Activated T-helper 1 cell treated with Interleukin-2 at 50 U/mL for 16 hours (primary cell): ENCODE measurements around the gene WDR91.
"Not testable (repeated sequence)": the region's sequence is repeated elsewhere in the genome, so short reads cannot be mapped to it uniquely, and the experiment has no call there.

Experiments
- DNase-seq: peaks from one replicate; pipeline ENCODE4 v3.0.0-alpha.2; 2020; ENCODE audit warnings: low read depth

The WDR91 gene

GRCh38 chr7:135211179-135211945 lies at the start of gene WDR91:
TSS of gene WDR91 (minus strand) at chr7:135211526. CDS start at chr7:135211502, 24 bp downstream.
- DNase-seq = peak; percentile 97

- DNase-seq = no peak
These were observed 49.1 kb upstream of the WDR91 start for GRCh38 chr7:135260470-135260869.

DNA sequence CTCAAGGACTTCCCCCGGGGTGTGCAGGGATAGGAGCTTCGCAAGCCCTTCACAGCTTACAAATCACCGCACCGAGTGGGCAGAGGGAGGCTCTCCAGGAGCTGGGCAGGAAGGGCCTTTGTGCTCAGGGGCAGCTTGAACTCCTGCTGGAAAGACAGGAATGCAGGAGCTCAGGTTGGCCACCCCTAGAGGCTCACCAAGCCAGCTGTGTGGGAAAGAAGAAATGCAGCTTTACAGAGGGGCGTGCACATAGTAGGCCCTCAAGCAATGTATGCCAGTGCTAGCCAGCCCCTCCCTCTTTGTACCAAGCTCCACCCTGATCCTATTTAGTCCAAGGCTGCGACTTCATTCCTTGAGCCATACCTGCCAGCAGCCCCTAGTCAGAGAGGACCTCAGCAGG lies 48.4 kb upstream of the WDR91 start:
- no peak for DNase-seq

DNA sequence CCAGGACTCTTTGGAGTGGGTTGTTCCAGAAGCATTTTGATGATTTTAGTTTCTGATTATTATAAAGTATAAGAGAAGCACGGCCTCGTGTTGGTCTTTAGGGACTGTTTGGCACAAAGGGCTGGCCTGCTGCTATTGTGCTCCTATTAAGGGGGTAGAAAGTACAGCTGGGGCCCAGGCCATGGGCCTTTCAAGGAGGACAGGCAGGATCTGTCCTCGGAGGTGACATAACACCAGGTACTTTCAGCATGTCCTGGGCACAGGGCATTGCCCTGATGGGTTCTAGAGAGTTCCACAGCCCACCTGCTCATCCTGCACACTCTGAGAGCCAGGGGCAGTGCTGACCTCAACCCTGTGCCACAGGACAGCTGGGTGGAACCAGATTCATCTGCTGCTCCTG lies 47.3 kb upstream of the WDR91 start:
- no peak for DNase-seq

DNA sequence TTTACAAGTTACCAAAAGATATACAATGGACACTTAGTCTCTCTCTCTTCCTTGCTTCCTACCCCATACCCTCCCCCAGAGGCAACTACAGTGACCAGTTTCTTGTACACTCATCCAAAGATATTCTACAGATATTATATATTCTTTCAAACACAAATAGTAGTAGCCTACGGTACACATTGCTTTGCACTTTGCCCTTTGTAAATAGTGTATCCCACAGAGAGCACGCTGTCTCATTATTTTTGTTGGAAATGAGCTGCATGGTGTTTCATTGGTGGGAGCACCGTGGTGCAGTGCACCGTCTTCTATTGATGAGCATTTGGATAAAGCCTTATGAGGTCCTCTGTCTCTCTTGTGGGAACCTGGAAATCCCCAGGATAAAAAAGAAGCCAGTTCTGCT lies 46.5 kb upstream of the WDR91 start:
- no peak for DNase-seq

GRCh38 chr7:135253851-135254771 lies 42.8 kb upstream of the WDR91 start:
- DNase-seq = no peak

DNA sequence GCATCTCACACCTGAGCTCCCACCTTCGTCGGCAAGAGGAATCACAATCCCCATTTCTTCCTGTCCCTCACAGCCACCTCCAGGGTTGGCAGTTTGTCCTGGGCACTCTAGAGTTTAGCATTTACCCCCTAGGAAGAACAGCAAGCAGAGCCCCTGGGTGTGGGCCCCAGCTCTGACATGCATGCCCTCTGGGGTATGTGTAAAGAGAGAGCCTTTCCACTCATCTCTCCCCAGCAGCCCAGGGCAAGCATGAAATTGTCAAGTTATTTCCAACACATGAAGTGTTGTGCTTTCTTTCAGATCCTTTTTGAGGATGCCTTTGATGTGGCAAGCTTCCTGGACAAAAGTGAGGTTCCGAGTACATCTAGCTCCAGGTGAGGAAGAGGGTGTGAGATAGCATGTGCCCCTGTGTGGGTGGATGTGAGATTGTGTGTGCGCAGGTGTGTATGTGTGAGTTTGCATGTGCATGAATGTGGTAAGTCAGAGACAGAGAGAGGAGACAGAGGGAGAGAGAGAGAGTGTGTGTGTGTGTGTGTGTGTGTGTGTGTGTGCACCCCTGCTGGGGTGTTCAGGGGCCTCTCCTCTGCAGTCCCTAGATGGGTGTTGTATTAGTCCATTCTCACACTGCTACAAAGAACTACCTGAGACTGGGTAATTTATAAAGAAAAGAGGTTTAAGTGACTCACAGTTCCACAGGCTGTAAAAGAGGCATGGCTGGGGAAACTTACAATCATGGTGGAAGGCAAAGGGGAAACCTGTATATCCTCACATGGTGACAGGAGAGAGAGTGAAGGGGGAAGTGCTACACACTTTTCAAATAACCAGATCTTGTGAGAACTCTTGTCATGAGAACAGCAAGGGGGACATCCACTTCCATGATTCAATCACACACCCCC lies 40.4 kb upstream of the WDR91 start:
- DNase-seq = no peak

GRCh38 chr7:135248546-135248945 lies 37.2 kb upstream of the WDR91 start:
- no peak for DNase-seq

- no peak for DNase-seq
These were observed 36.6 kb upstream of the WDR91 start for GRCh38 chr7:135247746-135248471.

DNA sequence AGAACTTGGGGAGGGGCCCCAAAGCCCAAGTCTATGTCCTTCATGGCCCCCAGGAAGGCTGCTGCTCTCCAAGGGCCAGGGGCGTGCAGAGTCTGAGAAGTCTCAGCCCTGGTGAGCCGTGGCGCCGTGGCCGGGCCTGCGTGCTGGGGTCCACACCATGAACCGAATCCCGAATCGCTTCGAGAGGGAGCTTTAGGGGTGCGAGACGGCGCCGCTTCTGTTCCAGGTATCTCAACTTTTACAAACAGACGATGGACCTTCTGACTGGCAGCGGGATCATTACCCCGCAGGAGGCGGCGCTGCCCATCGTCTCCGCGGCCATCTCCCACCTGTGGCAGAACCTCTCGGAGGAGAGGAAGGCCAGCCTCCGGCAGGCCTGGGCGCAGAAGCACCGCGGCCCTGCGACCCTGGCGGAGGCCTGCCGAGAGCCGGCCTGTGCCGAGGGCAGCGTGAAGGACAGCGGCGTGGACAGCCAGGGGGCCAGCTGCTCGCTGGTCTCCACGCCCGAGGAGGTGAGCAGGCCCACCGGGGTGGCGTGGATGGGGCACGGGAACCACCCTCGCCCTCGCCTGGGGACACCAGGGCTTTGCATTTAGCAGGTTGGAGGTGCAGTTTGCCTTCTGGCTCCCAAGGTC lies 35.0 kb upstream of the WDR91 start:
- no peak for DNase-seq

DNA sequence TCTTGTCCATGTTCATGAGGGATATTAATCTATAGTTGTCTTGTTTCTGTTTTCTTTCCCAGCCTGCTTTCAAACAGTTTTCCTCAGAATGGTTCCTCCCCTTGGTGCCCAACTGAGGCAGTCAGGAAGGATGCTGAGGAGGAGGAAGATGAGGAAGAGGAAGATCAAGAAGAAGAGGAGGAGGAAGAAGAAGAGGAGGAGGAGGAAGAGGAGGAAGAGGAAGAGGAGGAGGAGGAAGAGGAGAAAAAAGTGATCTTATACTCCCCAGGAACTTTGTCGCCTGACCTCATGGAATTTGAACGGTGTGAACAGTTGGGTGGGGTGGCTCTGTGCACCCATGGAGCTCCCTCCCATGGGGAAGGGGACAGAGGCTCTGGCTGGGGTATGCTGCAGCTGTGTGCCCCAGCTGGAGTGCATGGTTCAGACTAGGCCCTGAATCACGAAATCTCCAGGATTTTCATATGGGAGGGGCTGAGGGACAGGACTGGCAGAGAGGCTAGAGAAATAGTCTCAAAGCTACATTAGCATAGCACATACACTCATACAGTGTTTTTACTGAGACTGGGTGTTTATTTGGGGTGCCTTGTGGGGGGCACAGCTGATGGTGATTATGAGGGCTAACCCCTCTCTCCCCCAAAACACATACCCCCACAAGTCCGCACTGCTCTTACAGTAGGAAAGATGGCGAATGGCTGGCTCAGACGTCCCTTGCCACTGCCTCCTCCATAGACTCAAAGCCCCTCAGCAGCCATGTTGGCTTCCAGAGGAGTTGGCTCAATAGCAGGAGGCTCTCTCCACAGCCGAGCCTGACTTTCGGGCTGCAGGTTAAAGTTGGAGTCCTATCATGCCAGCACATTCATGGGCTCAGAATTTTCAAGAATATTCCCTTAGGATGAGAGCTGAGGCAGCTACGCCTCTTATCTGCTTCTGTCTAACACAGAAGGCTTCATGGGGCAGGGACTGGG lies 34.2 kb upstream of the WDR91 start:
- no peak for DNase-seq

GRCh38 chr7:135242096-135242684 lies 30.9 kb upstream of the WDR91 start:
- no peak for DNase-seq

- no peak for DNase-seq
These were observed 29.1 kb upstream of the WDR91 start for GRCh38 chr7:135240441-135240840.

DNA sequence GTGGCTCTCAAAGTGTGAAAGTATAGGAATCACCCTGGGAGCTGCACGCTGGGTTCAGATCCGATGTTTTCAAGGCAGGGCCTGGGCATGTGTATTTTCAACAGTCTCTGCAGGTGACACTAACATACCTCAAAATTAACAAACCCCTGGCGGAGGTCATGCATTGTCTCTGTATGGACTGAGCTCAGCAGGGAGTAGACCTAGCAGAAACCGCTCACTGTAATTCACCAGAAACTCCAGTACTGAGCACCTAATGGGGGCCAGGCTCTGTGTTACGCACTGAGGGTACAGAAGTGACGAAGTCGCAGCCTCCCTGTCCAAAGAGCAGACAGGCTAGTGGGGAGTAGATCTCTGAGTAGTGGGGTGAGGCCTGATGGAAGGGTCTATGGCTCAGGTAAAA lies 27.9 kb upstream of the WDR91 start:
- no peak for DNase-seq

GRCh38 chr7:135238112-135238744 lies 26.9 kb upstream of the WDR91 start:
- no peak for DNase-seq

- no peak for DNase-seq
These were observed 25.4 kb upstream of the WDR91 start for GRCh38 chr7:135236727-135237126.

DNA sequence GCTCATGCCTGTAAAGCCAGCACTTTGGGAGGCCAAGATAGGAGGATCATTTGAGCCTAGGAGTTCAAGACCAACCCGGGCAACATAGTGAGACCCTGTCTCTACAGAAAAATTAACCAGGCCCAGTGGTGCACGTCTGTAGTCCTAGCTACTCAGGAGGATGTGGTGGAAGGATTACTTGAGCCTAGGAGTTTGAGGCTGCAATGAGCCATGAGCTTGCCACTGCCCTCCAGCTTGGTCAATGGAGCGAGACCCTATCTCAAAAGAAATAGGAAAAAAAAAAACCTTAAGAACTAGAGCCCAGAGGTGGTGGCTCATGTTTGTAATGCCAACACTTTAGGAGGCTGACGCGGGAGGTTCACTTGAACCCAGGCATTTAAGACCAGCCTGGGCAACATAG lies 24.5 kb upstream of the WDR91 start:
- no peak for DNase-seq

GRCh38 chr7:135234727-135235126 lies 23.4 kb upstream of the WDR91 start:
- no peak for DNase-seq

DNA sequence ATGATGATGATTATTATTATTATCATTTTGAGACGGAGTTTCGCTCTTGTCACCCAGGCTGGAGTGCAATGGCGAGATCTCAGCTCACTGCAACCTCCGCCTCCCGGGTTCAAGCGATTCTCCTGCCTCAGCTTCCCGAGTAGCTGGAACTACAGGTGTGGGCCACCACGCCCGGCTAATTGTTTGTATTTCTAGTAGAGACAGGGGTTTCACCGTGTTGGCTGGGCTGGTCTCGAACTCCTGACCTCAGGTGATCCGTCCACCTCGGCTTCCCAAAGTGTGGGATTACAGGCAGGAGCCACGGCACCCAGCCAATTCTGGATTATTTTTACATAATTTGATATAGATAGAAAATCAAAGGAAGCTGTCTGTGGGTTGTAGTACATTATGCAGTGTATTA lies 22.8 kb upstream of the WDR91 start:
- not testable (repeated sequence) for DNase-seq
